Stomach (tissue), 9 donors: Measurements from ENCODE around the gene METTL15. TPM values are rescaled to one million over a fixed set of nuclear protein-coding genes. Genes with fewer than 3 reads are reported as not detected.
"Not testable (repeated sequence)": the region's sequence is repeated elsewhere in the genome, so short reads cannot be mapped to it uniquely, and the experiment has no call there.

Experiments used
- DNase-seq, 2 donors: peaks; one replicate each; pipeline versions ENCODE4 v3.0.0 to v3.0.0-alpha.2; 2013 to 2019
- H3K27ac ChIP-seq, 5 donors: fragments of 200-600 bp in 4 of 5; sonication (generic) in 4 of 5; one replicate each; pipeline ENCODE4 v1.5.1; 2013 to 2019; ENCODE audit warnings: mild to moderate bottlenecking in 1 of 5, moderate library complexity in 1 of 5
- H3K27me3 ChIP-seq, 3 donors: fragments of 200-600 bp; sonication (generic); one replicate each; pipeline ENCODE4 v1.5.1; 2017 to 2019; ENCODE audit warnings: mixed run types in 1 of 3
- H3K36me3 ChIP-seq, 4 donors: fragments of 200-600 bp; sonication (generic); 1 replicate in 3 of 4; 2 replicates in 1 of 4; pipeline ENCODE4 v1.5.1; 2016 to 2019
- H3K4me1 ChIP-seq, 4 donors: fragments of 200-600 bp; sonication (generic); one replicate each; pipeline ENCODE4 v1.5.1; 2016 to 2019
- H3K4me3 ChIP-seq, 4 donors: fragments of 200-600 bp; sonication (generic) in 3 of 4; one replicate each; pipeline ENCODE4 v1.5.1; 2016 to 2019; ENCODE audit warnings: mild to moderate bottlenecking in 1 of 4
- H3K9me3 ChIP-seq, 4 donors: fragments of 200-600 bp; sonication (generic); one replicate each; pipeline ENCODE4 v1.5.1; 2016 to 2019
- EP300 ChIP-seq: sonication (generic); formaldehyde crosslinking; IDR thresholded peaks from one replicate; pipeline ENCODE4 v1.6.1; 2017; ENCODE audit warnings: antibody characterized with exemption
- POLR2A ChIP-seq, 4 donors: fragments of 450-650 bp; IDR thresholded peaks; one replicate each; pipeline ENCODE4 v1.6.1; 2016; ENCODE audit warnings: antibody characterized with exemption in 4 of 4, control low read depth in 2 of 4, mild to moderate bottlenecking in 1 of 4, moderate library complexity in 1 of 4
- POLR2AphosphoS5 ChIP-seq, 3 donors: sonication (generic); formaldehyde crosslinking; IDR thresholded peaks; one replicate each; pipeline ENCODE4 v1.6.1; 2016; ENCODE audit warnings: antibody characterized with exemption in 3 of 3
- WGBS, 5 donors: extraction: QIAGEN DNeasy Blood & Tissue Kit in 3 of 5; methylation state at CpG; one replicate each; pipeline versions ENCODE4 v1.1.5 to v1.1.7; 2013 to 2018; 5-methylcytosine and 5-hydroxymethylcytosine counted together
- intact Hi-C: fragments of 100-400 bp; cut with DNase I; formaldehyde crosslinking; loops from one replicate; pipeline ENCODE4 v1.15.1; 2023; ENCODE audit warnings: low total_unique reads
- polyA plus RNA-seq, 3 donors: library from polyadenylated mRNA; stranded (reverse); fragments of 200-250 nt; gene quantifications; one replicate each; pipeline ENCODE4 v1.2.3, GENCODE V29; 2013
- small RNA-seq, 4 donors: library from RNA; depleted of rRNA; stranded (forward); fragments of <200 nt; gene quantifications; one replicate each; pipeline ENCODE3, GENCODE V24; 2016
- total RNA-seq, 5 donors: library from RNA; depleted of rRNA; stranded (reverse); fragments of >200 nt; gene quantifications; one replicate each; pipeline versions ENCODE4 v1.1.0 to v1.2.3, GENCODE V29; 2014 to 2016
- TF ChIP-seq, protein P1 (sequence below), 7 experiments: fragments of 450-650 bp in 4 of 7; fragments of 200-600 bp in 3 of 7; sonication (generic) in 3 of 7; IDR thresholded peaks; one replicate each; pipeline ENCODE4 v1.5.1; 2016 to 2019; ENCODE audit warnings: antibody characterized with exemption in 7 of 7, control low read depth in 2 of 7, mild to moderate bottlenecking in 1 of 7
- donor health status: healthy with polysubstance abuse.
- donor health status: Bipolar disorder and iron deficiency.
- donor health status: healthy.

METTL15 gene
- total and polyA plus RNA-seq, 8 donors = 0.58 to 21.7 (median 8.7) TPM

DNA sequence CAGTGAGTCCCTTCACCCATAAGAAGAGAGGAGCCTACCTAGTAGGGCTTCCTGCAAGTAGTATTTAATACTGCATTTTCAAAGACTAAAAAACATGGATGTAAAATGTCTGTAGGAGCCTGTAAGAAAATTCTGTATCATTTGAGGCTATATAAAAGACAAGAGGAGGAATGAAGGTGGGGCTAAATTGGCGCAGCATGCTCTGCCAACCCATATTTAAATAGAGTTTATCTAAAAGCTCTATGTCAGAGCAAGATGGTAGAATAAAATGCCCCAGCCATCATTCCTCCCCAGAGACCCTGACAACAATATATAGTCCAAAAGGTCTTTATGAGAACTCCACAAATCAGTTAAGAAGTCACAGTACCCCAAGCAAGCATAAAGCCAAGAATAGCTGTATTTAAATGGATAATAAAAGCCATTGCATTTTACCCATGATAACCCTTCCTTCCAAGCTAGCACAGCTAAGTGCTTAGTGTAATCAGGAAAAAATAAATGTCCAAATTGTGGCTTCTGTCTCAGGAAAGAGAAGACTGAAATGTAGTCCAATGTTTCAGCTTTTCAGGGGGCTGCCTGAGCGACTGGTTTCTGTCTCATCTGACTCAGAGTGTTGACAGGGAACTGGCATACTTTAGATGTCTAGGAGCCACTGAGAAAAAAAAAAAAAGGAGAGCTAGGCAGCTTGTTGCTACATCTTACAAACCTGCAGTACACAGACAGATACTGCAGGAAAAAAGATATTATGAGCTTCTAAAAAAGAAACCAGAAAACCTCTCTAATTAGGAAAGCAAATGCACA lies 258.6 kb downstream of the METTL15 start:
- TF ChIP-seq POLR2AphosphoS5 (IDR thresholded peaks at IDR 0.05) = no peak
- no peak for TF ChIP-seq POLR2A (IDR thresholded peaks at IDR 0.05)
- TF ChIP-seq, protein P1, sequence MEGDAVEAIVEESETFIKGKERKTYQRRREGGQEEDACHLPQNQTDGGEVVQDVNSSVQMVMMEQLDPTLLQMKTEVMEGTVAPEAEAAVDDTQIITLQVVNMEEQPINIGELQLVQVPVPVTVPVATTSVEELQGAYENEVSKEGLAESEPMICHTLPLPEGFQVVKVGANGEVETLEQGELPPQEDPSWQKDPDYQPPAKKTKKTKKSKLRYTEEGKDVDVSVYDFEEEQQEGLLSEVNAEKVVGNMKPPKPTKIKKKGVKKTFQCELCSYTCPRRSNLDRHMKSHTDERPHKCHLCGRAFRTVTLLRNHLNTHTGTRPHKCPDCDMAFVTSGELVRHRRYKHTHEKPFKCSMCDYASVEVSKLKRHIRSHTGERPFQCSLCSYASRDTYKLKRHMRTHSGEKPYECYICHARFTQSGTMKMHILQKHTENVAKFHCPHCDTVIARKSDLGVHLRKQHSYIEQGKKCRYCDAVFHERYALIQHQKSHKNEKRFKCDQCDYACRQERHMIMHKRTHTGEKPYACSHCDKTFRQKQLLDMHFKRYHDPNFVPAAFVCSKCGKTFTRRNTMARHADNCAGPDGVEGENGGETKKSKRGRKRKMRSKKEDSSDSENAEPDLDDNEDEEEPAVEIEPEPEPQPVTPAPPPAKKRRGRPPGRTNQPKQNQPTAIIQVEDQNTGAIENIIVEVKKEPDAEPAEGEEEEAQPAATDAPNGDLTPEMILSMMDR (IDR thresholded peaks at IDR 0.05) = no peak
- TF ChIP-seq EP300 = no peak
- DNase-seq = no peak
- Histone ChIP-seq H3K4me3 (no peak overlapping the region), H3K4me1 (no peaks in the 10 kb centered on the region), H3K9me3 (peaks cover 0 to 51% (median 35%) of the 10 kb centered on the region in 4 donors), H3K27me3 (no peaks in the 10 kb centered on the region), H3K36me3 (peaks cover 0 to 12% (median 0%) of the 10 kb centered on the region in 4 donors), H3K27ac (no peak overlapping the region)
- WGBS, 5 donors = 75 to 85% (median 79%) methylated on average over 2 of the region's 2 CpGs
- intact Hi-C loops = no loop called here

- H3K4me1 ChIP-seq, H3K27me3 ChIP-seq, DNase-seq, H3K4me3 ChIP-seq, intact Hi-C loops, H3K36me3 ChIP-seq, H3K27ac ChIP-seq: not testable (repeated sequence)
- 81 to 92% (median 84%) methylated on average over 13 to 14 of the region's 14 CpGs for WGBS, 5 donors
- H3K9me3 ChIP-seq = peaks cover 0 to 38% (median 13%) of the 10 kb centered on the region in 4 donors
Measured at GRCh38 chr11:28378095-28378494, 269.9 kb downstream of the METTL15 start.

Small RNA genes within 50 kb of the gene (small RNA-seq; reads per million reads assigned to genes)
- gene AC023206.1 = 0 reads per million in 4 donors

Other genes starting within 250 kb of the METTL15 start
- 1 to 10 TPM in 3 of 5 donors, under 1 TPM in 2; 0.29 to 3.7 (median 2.3) TPM for gene KIF18A, start 232 bp upstream of the METTL15 start, total RNA-seq
- 1 to 10 TPM in 1 of 3 donors, under 1 TPM in 2; 0.31 to 1.4 (median 0.75) TPM for gene KIF18A, start 232 bp upstream of the METTL15 start, polyA plus RNA-seq